HepG2 (cell line): ENCODE results near the gene EXOC1. TPM values are rescaled to one million over a fixed set of nuclear protein-coding genes. Genes with fewer than 3 reads are reported as not detected.

Source experiments
- ATAC-seq: fragments of 200-7000 bp; cut with Tn5 transposase; 3 replicates; pipeline ENCODE4 v1.9.1; 2020; ENCODE audit warnings: mild to moderate bottlenecking, moderate library complexity
- BruUV-seq: library from RNA; stranded (reverse); fragments of 400-500 nt; replicated peaks from 2 replicates; lab custom pipeline; 2021; lab: Mats Ljungman, UMichigan
- CTCF ChIA-PET: fragments of 300-600 bp; formaldehyde crosslinking; extraction: SDS; loops from one replicate; lab custom pipeline; 2021; ENCODE audit warnings: low total read pairs, inconsistent platforms, low intra/inter-chr PET ratio; lab: Yijun Ruan, JAX
- POLR2A ChIA-PET: fragments of 350-600 bp; sonication (Branson Sonifier 250); formaldehyde crosslinking; loops from one replicate; lab custom pipeline; 2020; ENCODE audit warnings: antibody characterized with exemption, inconsistent platforms; lab: Yijun Ruan, JAX
- DNase-seq: peaks from one replicate; pipeline ENCODE4 v3.0.0-alpha.2; 2015; ENCODE audit warnings: low spot score
- FAIRE-seq: peaks from 3 replicates; lab custom pipeline; 2011; peaks lifted over from hg19 to GRCh38; lab: Jason Lieb, UNC
- H2AFZ ChIP-seq: one replicate; pipeline ENCODE4 v1.6.1; 2011; ENCODE audit warnings: low read length, inconsistent platforms
- H3K27ac ChIP-seq: fragments of 300-600 bp; 3 replicates; pipeline ENCODE4 v1.8.0; 2011; ENCODE audit warnings: mixed run types, mild to moderate bottlenecking, mixed read lengths, low read length, inconsistent platforms; ENCODE audit not compliant: insufficient read depth; ENCODE audit errors: extremely low read length
- H3K27me3 ChIP-seq, 2 experiments: fragments of 200-600 bp in 1 of 2; 2 replicates in 1 of 2; 3 replicates in 1 of 2; pipeline versions ENCODE4 v1.6.0 to v1.8.0; 2011; ENCODE audit warnings: low read length in 2 of 2, mild to moderate bottlenecking in 2 of 2, moderate library complexity in 2 of 2, inconsistent platforms in 1 of 2; ENCODE audit not compliant: insufficient read depth in 2 of 2, control insufficient read depth in 1 of 2
- H3K36me3 ChIP-seq, 2 experiments: fragments of 200-600 bp in 1 of 2; replicated peaks in 1 of 2; 2 replicates in 1 of 2; 3 replicates in 1 of 2; pipeline versions ENCODE4 v1.5.1 to v1.8.0; 2011; ENCODE audit warnings: low read length in 2 of 2, inconsistent platforms in 1 of 2; ENCODE audit not compliant: insufficient read depth in 2 of 2, control insufficient read depth in 1 of 2
- H3K4me1 ChIP-seq: 2 replicates; pipeline ENCODE4 v1.5.1; 2012; ENCODE audit warnings: low read length, inconsistent platforms; ENCODE audit not compliant: insufficient read depth
- H3K4me2 ChIP-seq: 2 replicates; pipeline ENCODE4 v1.6.0; 2011; ENCODE audit warnings: low read depth, low read length, inconsistent platforms
- H3K4me3 ChIP-seq, 3 experiments: fragments of 200-600 bp in 1 of 3; sonication (generic), shearing (Covaris generic) in 1 of 3; replicated peaks in 1 of 3; 2 replicates each; pipeline ENCODE4 v1.5.1; 2011 to 2016; ENCODE audit warnings: low read length in 3 of 3, inconsistent platforms in 2 of 3, low read depth in 2 of 3, mild to moderate bottlenecking in 2 of 3, control low read depth in 1 of 3, mixed read lengths in 1 of 3; ENCODE audit not compliant: insufficient read depth in 1 of 3
- H3K79me2 ChIP-seq: one replicate; pipeline ENCODE4 v1.6.1; 2011; ENCODE audit warnings: low read length, inconsistent platforms; ENCODE audit not compliant: insufficient read depth
- H3K9ac ChIP-seq: 2 replicates; pipeline ENCODE4 v1.6.0; 2011; ENCODE audit warnings: mild to moderate bottlenecking, low read depth, low read length, inconsistent platforms; ENCODE audit not compliant: insufficient read depth
- H3K9me3 ChIP-seq: 2 replicates; pipeline ENCODE4 v1.5.1; 2012; ENCODE audit warnings: mild to moderate bottlenecking, low read length
- H4K20me1 ChIP-seq: 2 replicates; pipeline ENCODE4 v1.6.0; 2011; ENCODE audit warnings: inconsistent platforms, mild to moderate bottlenecking, low read length, moderate library complexity; ENCODE audit not compliant: insufficient read depth
- GABPB1 ChIP-seq: IDR thresholded peaks from 2 replicates; pipeline ENCODE4 v1.6.1; 2016; ENCODE audit warnings: mild to moderate bottlenecking, missing genetic modification reagents, moderate library complexity, missing compliant biosample characterization
- GPN1 ChIP-seq: sonication (generic); formaldehyde crosslinking; IDR thresholded peaks from 2 replicates; pipeline ENCODE4 v1.5.1; 2020; ENCODE audit warnings: missing genetic modification reagents, borderline replicate concordance
- NR2F6 ChIP-seq, 2 experiments: IDR thresholded peaks; 2 replicates each; pipeline ENCODE4 v1.6.1; 2016; ENCODE audit warnings: antibody characterized with exemption in 1 of 2, mild to moderate bottlenecking in 1 of 2
- POLR2G ChIP-seq: fragments of 200-400 bp; formaldehyde crosslinking; IDR thresholded peaks from 2 replicates; pipeline ENCODE4 v1.6.1; 2018; ENCODE audit warnings: mild to moderate bottlenecking, low read depth, low read length, moderate library complexity
- SALL1 ChIP-seq: sonication (generic); formaldehyde crosslinking; IDR thresholded peaks from 2 replicates; pipeline ENCODE4 v1.8.0; 2022; ENCODE audit warnings: mild to moderate bottlenecking, missing genetic modification reagents
- ZFX ChIP-seq: sonication (generic); formaldehyde crosslinking; IDR thresholded peaks from 2 replicates; pipeline ENCODE4 v1.4.0; 2020; ENCODE audit warnings: mild to moderate bottlenecking, low read depth, missing genetic modification reagents, moderate library complexity
- ZNF205 ChIP-seq: IDR thresholded peaks from 2 replicates; pipeline ENCODE4 v1.6.1; 2018; ENCODE audit warnings: missing biosample characterization, missing genetic modification reagents
- ZNF292 ChIP-seq: sonication (generic); formaldehyde crosslinking; IDR thresholded peaks from 2 replicates; pipeline ENCODE4 v1.8.1; 2022; ENCODE audit warnings: mild to moderate bottlenecking, low read depth, missing genetic modification reagents, borderline replicate concordance
- ZNF343 ChIP-seq: sonication (generic); formaldehyde crosslinking; IDR thresholded peaks from 2 replicates; pipeline ENCODE4 v1.4.0; 2020; ENCODE audit warnings: mild to moderate bottlenecking, missing genetic modification reagents
- WGBS: methylation state at CpG from one replicate; pipeline ENCODE4 v1.1.6; 2017; ENCODE audit warnings: low lambda C conversion rate; 5-methylcytosine and 5-hydroxymethylcytosine counted together
- in situ Hi-C: cut with HindIII; loops from 2 replicates; pipeline ENCODE4 v1.10.0; 2017; ENCODE audit warnings: low pct_unique_long_range_greater_than_20kb; ENCODE audit not compliant: extremely low pct_ligation_motif_present
- intact Hi-C: fragments of 100-400 bp; cut with micrococcal nuclease; formaldehyde crosslinking; loops from one replicate; pipeline ENCODE4 v1.10.0; 2022; ENCODE audit not compliant: unreplicated experiment
- polyA plus RNA-seq, 8 experiments: library from polyadenylated mRNA; depleted of rRNA in 3 of 8; stranded (reverse) in 7 of 8; unstranded in 1 of 8; fragments of >200 nt; fragmentation: Illumina TruSeq in 4 of 8; extraction: Trizol in 4 of 8; gene quantifications; 2 replicates each; pipeline versions ENCODE4 v1.2.1 to v1.2.3, GENCODE V29; 2011 to 2016; ENCODE audit warnings: low read depth in 4 of 8, missing spikeins in 1 of 8, mixed read lengths in 1 of 8; ENCODE audit not compliant: insufficient read depth in 1 of 8
- total RNA-seq, 5 experiments: library from RNA; depleted of rRNA; stranded (reverse); fragments of >200 nt; fragmentation: Illumina TruSeq; extraction: Trizol; gene quantifications; 2 replicates each; pipeline ENCODE4 v1.2.3, GENCODE V29; 2016; ENCODE audit warnings: low read depth in 1 of 5
- TF ChIP-seq, protein P1 (sequence below): sonication (generic); formaldehyde crosslinking; IDR thresholded peaks from 2 replicates; pipeline ENCODE4 v1.5.1; 2020; ENCODE audit warnings: mild to moderate bottlenecking, missing genetic modification reagents, moderate library complexity
- TF ChIP-seq, protein P2 (sequence below): IDR thresholded peaks from 2 replicates; pipeline ENCODE4 v1.6.1; 2016; ENCODE audit warnings: missing compliant biosample characterization, missing genetic modification reagents, borderline replicate concordance
- TF ChIP-seq, protein P3 (sequence below): IDR thresholded peaks from 2 replicates; pipeline ENCODE4 v1.6.1; 2016; ENCODE audit warnings: mild to moderate bottlenecking, missing biosample characterization, missing genetic modification reagents
- TF ChIP-seq, protein P4 (sequence below): sonication (generic); formaldehyde crosslinking; IDR thresholded peaks from 2 replicates; pipeline ENCODE4 v1.4.0; 2020; ENCODE audit warnings: missing genetic modification reagents

Gene EXOC1
- total and polyA plus RNA-seq, 2 of the 13 experiments (the other 11 are each of a cell fraction or from before 2014, with no cell fraction given) = 9.1 to 18.4 TPM

DNA sequence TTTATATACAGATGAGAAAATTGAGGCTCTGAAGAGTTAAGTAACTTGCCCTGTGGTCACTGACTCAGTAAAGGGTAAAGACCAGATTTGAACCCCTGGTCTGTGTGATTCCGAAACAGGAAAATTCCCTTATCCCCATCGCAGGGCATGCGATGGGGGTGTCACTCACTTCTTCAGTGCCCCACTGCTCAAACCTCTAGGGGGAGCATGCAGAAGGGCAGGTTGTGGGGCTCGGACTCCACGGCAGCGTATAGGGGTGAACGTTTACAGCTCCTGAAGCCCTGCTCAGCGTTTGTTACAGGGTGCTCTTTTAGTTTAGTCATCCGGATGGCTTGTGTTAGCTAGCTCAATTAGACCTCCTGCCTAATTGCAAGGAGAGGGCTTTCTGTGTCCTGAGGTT lies 3.7 kb upstream of the EXOC1 start (continued):
- TF ChIP-seq, protein P1, sequence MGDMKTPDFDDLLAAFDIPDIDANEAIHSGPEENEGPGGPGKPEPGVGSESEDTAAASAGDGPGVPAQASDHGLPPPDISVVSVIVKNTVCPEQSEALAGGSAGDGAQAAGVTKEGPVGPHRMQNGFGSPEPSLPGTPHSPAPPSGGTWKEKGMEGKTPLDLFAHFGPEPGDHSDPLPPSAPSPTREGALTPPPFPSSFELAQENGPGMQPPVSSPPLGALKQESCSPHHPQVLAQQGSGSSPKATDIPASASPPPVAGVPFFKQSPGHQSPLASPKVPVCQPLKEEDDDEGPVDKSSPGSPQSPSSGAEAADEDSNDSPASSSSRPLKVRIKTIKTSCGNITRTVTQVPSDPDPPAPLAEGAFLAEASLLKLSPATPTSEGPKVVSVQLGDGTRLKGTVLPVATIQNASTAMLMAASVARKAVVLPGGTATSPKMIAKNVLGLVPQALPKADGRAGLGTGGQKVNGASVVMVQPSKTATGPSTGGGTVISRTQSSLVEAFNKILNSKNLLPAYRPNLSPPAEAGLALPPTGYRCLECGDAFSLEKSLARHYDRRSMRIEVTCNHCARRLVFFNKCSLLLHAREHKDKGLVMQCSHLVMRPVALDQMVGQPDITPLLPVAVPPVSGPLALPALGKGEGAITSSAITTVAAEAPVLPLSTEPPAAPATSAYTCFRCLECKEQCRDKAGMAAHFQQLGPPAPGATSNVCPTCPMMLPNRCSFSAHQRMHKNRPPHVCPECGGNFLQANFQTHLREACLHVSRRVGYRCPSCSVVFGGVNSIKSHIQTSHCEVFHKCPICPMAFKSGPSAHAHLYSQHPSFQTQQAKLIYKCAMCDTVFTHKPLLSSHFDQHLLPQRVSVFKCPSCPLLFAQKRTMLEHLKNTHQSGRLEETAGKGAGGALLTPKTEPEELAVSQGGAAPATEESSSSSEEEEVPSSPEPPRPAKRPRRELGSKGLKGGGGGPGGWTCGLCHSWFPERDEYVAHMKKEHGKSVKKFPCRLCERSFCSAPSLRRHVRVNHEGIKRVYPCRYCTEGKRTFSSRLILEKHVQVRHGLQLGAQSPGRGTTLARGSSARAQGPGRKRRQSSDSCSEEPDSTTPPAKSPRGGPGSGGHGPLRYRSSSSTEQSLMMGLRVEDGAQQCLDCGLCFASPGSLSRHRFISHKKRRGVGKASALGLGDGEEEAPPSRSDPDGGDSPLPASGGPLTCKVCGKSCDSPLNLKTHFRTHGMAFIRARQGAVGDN (CRISPR knock-in tag) = peak; percentile 6; the same call in 1 of the 2 replicates
- TF ChIP-seq, protein P2, sequence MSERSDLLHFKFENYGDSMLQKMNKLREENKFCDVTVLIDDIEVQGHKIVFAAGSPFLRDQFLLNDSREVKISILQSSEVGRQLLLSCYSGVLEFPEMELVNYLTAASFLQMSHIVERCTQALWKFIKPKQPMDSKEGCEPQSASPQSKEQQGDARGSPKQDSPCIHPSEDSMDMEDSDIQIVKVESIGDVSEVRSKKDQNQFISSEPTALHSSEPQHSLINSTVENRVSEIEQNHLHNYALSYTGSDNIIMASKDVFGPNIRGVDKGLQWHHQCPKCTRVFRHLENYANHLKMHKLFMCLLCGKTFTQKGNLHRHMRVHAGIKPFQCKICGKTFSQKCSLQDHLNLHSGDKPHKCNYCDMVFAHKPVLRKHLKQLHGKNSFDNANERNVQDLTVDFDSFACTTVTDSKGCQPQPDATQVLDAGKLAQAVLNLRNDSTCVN (CRISPR knock-in tag) = no peak
- TF ChIP-seq, protein P3, sequence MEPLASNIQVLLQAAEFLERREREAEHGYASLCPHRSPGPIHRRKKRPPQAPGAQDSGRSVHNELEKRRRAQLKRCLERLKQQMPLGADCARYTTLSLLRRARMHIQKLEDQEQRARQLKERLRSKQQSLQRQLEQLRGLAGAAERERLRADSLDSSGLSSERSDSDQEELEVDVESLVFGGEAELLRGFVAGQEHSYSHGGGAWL = no peak
- TF ChIP-seq, all 625 proteins: peak for 3

DNA sequence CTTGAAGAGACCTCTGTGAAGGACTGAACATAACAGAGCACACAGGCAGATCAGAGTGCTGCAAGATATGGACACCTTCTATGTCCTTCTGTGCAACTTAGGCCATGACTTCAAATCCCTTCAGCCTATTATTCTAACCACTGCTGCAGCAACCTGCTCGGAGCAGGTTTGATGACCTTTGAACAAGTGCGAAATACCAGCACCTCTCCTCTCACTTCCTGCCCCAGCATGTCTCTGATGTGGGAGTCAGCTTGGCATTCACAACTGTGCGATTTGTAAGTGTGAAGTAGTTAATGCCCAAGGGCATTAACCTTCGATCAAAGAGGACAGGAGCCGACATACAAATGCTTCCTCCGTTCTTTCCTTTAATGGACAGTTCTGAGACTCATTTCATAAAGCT lies 1.6 kb upstream of the EXOC1 start:
- peak overlapping the region; percentile 78 for H3K4me2 ChIP-seq
- H3K27ac ChIP-seq = no peak overlapping the region
- in situ Hi-C loops = loop anchor here (25.0 kb wide), 1 partner anchor 465 kb away; the partner anchor contains the start of gene TMEM165
- H3K9me3 ChIP-seq = no peaks in the 10 kb centered on the region
- intact Hi-C loops = loop anchor here (5.0 kb wide), 1 partner anchor 305 kb away; the partner anchor contains the start of gene CLOCK
- 0 out of 5 replicates have a peak, but pooled peaks cover 0 to 2% of the 10 kb centered on the region in 2 experiments for H3K27me3 ChIP-seq
- peaks cover 57% of the 10 kb centered on the region for H3K4me1 ChIP-seq
- no peaks in the 10 kb centered on the region for H4K20me1 ChIP-seq
- peaks cover 9% of the 10 kb centered on the region for H3K79me2 ChIP-seq
- ChIA-PET POLR2A (interaction anchor here (1.3 kb wide), 1 partner anchor 9 kb away, joined by 4 read pairs; no protein-coding TSS in a partner anchor), CTCF (no interaction called here)
- ATAC-seq = peak; percentile 60
- WGBS = 0% methylated on average over 6 of the region's 6 CpGs
- DNase-seq = peak; percentile 70
- BruUV-seq = no TSS peak
- no peaks in the 10 kb centered on the region for H3K36me3 ChIP-seq
- peak overlapping the region; percentile 73 for H2AFZ ChIP-seq
- H3K9ac ChIP-seq = peak overlapping the region; percentile 9; the same call in 1 of the 2 replicates
- FAIRE-seq = peak; percentile 92
- peak overlapping the region in 2 of 3 experiments; percentile 29 to 46; a peak in 3 of 6 replicates for H3K4me3 ChIP-seq
- TF ChIP-seq ZNF205 (CRISPR knock-in tag) (peak; percentile 33; the same call in 1 of the 2 replicates), GABPB1 (CRISPR knock-in tag) (peak; percentile 50; the same call in 1 of the 2 replicates), ZNF343 (CRISPR knock-in tag) (no peak), NR2F6 (IDR thresholded peaks at IDR 0.05) (no peak), NR2F6 (CRISPR knock-in tag; IDR thresholded peaks at IDR 0.05) (no peak), POLR2G (0 out of 2 replicates have a peak, but pooled peaks have one; percentile 33), GPN1 (CRISPR knock-in tag) (no peak), SALL1 (CRISPR knock-in tag) (peak; percentile 53), ZFX (CRISPR knock-in tag) (peak; percentile 29; the same call in 1 of the 2 replicates), ZNF292 (CRISPR knock-in tag) (peak; percentile 73; the same call in 1 of the 2 replicates)
- TF ChIP-seq, protein P4, sequence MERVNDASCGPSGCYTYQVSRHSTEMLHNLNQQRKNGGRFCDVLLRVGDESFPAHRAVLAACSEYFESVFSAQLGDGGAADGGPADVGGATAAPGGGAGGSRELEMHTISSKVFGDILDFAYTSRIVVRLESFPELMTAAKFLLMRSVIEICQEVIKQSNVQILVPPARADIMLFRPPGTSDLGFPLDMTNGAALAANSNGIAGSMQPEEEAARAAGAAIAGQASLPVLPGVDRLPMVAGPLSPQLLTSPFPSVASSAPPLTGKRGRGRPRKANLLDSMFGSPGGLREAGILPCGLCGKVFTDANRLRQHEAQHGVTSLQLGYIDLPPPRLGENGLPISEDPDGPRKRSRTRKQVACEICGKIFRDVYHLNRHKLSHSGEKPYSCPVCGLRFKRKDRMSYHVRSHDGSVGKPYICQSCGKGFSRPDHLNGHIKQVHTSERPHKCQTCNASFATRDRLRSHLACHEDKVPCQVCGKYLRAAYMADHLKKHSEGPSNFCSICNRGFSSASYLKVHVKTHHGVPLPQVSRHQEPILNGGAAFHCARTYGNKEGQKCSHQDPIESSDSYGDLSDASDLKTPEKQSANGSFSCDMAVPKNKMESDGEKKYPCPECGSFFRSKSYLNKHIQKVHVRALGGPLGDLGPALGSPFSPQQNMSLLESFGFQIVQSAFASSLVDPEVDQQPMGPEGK (CRISPR knock-in tag) = peak; percentile 23; the same call in 1 of the 2 replicates
